Sigmoid colon (tissue), 4 donors: ENCODE results near the gene CEMP1.

ENCODE experiments used
- CTCF ChIP-seq, 4 experiments: fragments of 450-650 bp in 3 of 4; fragments of 200-600 bp in 1 of 4; IDR thresholded peaks; one replicate each; pipeline ENCODE4 v1.5.1; 2016 to 2019; ENCODE audit warnings: antibody characterized with exemption in 4 of 4, mild to moderate bottlenecking in 3 of 4, moderate library complexity in 2 of 4
- EP300 ChIP-seq, 4 donors: sonication (generic); formaldehyde crosslinking; IDR thresholded peaks; one replicate each; pipeline ENCODE4 v1.6.1; 2017; ENCODE audit warnings: antibody characterized with exemption in 4 of 4
- POLR2A ChIP-seq, 2 donors: fragments of 450-650 bp; IDR thresholded peaks; one replicate each; pipeline ENCODE4 v1.6.1; 2016; ENCODE audit warnings: antibody characterized with exemption in 2 of 2, mild to moderate bottlenecking in 2 of 2, moderate library complexity in 2 of 2
- POLR2AphosphoS5 ChIP-seq, 4 donors: sonication (generic); formaldehyde crosslinking; IDR thresholded peaks; one replicate each; pipeline ENCODE4 v1.6.1; 2017; ENCODE audit warnings: antibody characterized with exemption in 4 of 4

- TF ChIP-seq CTCF (IDR thresholded peaks at IDR 0.05) (no peak), POLR2A (IDR thresholded peaks at IDR 0.05) (no peak), POLR2AphosphoS5 (IDR thresholded peaks at IDR 0.05) (no peak), EP300 (IDR thresholded peaks at IDR 0.05) (no peak)
Observed at GRCh38 chr16:2508722-2509400, 22.3 kb downstream of the CEMP1 start.
